OCI-LY3 (cell line): ENCODE results near the gene ANKRD6.

Source experiments
- H2AFZ ChIP-seq: fragments of 200-600, 300-600 bp; shearing (Covaris generic); 2 replicates; pipeline ENCODE4 v1.6.0; 2014; ENCODE audit warnings: antibody characterized with exemption, low read depth, low read length
- H3K27ac ChIP-seq: fragments of 200-600, 300-600 bp; sonication (generic); 2 replicates; pipeline ENCODE4 v1.5.1; 2014; ENCODE audit warnings: mild to moderate bottlenecking, low read length, moderate library complexity, mixed read lengths
- H3K27me3 ChIP-seq: fragments of 200-600, 300-600 bp; sonication (generic); 2 replicates; pipeline ENCODE4 v1.6.1; 2014; ENCODE audit warnings: low read depth, low read length, mixed read lengths
- H3K36me3 ChIP-seq: fragments of 200-600, 300-600 bp; sonication (generic); replicated peaks from 2 replicates; pipeline ENCODE3; 2014; ENCODE audit warnings: low read depth, low read length, mixed read lengths
- H3K4me1 ChIP-seq: fragments of 300-600, 200-600 bp; sonication (generic); 2 replicates; pipeline ENCODE4 v1.6.1; 2014; ENCODE audit warnings: low read length, mixed read lengths
- H3K4me2 ChIP-seq: fragments of 200-600, 300-600 bp; sonication (generic); 2 replicates; pipeline ENCODE4 v1.6.1; 2014; ENCODE audit warnings: low read length, mixed read lengths
- H3K4me3 ChIP-seq: fragments of 300-600, 200-600 bp; sonication (generic); 2 replicates; pipeline ENCODE4 v1.5.1; 2014; ENCODE audit warnings: antibody characterized with exemption, mild to moderate bottlenecking, low read length, moderate library complexity
- H3K79me2 ChIP-seq: fragments of 300-600, 200-600 bp; shearing (Covaris generic); 2 replicates; pipeline ENCODE4 v1.6.1; 2014; ENCODE audit warnings: mild to moderate bottlenecking, low read length, mixed read lengths
- H3K9ac ChIP-seq: fragments of 300-600, 200-600 bp; shearing (Covaris generic); 2 replicates; pipeline ENCODE4 v1.6.0; 2014; ENCODE audit warnings: mild to moderate bottlenecking, low read length, moderate library complexity
- H3K9me3 ChIP-seq: fragments of 200-600, 300-600 bp; shearing (Covaris generic); 2 replicates; pipeline ENCODE4 v1.6.1; 2014; ENCODE audit warnings: low read length, mixed read lengths; ENCODE audit not compliant: insufficient read depth
- H4K20me1 ChIP-seq: fragments of 200-600, 300-600 bp; sonication (generic); 2 replicates; pipeline ENCODE4 v1.6.1; 2016; ENCODE audit warnings: low read length, mixed read lengths; ENCODE audit not compliant: insufficient read depth
- CTCF ChIP-seq: fragments of 200-600, 300-600 bp; sonication (generic); IDR thresholded peaks from 2 replicates; pipeline ENCODE4 v1.5.1; 2014; ENCODE audit warnings: antibody characterized with exemption, low read length, low read depth
- EZH2phosphoT487 ChIP-seq: fragments of 200-600 bp; shearing (Covaris generic); IDR thresholded peaks from 2 replicates; pipeline ENCODE4 v1.6.1; 2018; ENCODE audit warnings: antibody characterized with exemption, mixed run types, low read depth

Gene ANKRD6

GRCh38 chr6:89459501-89459900 lies 26.5 kb downstream of the ANKRD6 start:
- no peaks in the 10 kb centered on the region for H4K20me1 ChIP-seq

GRCh38 chr6:89460713-89461112 lies 27.8 kb downstream of the ANKRD6 start:
- H3K36me3 ChIP-seq = no peaks in the 10 kb centered on the region
- no peak for TF ChIP-seq CTCF
- no peak for TF ChIP-seq EZH2phosphoT487
- no peak overlapping the region for H3K4me2 ChIP-seq
- H3K79me2 ChIP-seq = no peaks in the 10 kb centered on the region
- H3K4me3 ChIP-seq = no peak overlapping the region
- no peak overlapping the region for H3K9ac ChIP-seq
- H3K27me3 ChIP-seq = no peaks in the 10 kb centered on the region
- no peaks in the 10 kb centered on the region for H4K20me1 ChIP-seq
- no peaks in the 10 kb centered on the region for H3K9me3 ChIP-seq
- no peak overlapping the region for H3K27ac ChIP-seq
- no peak overlapping the region for H2AFZ ChIP-seq
- no peaks in the 10 kb centered on the region for H3K4me1 ChIP-seq

More at GRCh38 chr6:89459501-89459900, 26.5 kb downstream of the ANKRD6 start:
- Histone ChIP-seq H3K9me3 (no peaks in the 10 kb centered on the region), H3K27ac (no peak overlapping the region), H3K36me3 (no peaks in the 10 kb centered on the region), H3K4me1 (no peaks in the 10 kb centered on the region), H3K4me3 (no peak overlapping the region), H3K27me3 (no peaks in the 10 kb centered on the region), H3K9ac (no peak overlapping the region), H3K4me2 (no peak overlapping the region), H2AFZ (no peak overlapping the region), H3K79me2 (no peaks in the 10 kb centered on the region)
- no peak for TF ChIP-seq CTCF
- TF ChIP-seq EZH2phosphoT487 = no peak

- Histone ChIP-seq H3K9ac (no peak overlapping the region), H3K4me2 (no peak overlapping the region), H3K36me3 (no peaks in the 10 kb centered on the region), H3K27ac (no peak overlapping the region), H3K4me3 (no peak overlapping the region), H3K79me2 (no peaks in the 10 kb centered on the region), H3K9me3 (no peaks in the 10 kb centered on the region), H2AFZ (no peak overlapping the region), H3K27me3 (no peaks in the 10 kb centered on the region), H3K4me1 (no peaks in the 10 kb centered on the region), H4K20me1 (no peaks in the 10 kb centered on the region)
- no peak for TF ChIP-seq CTCF
- no peak for TF ChIP-seq EZH2phosphoT487
Measured at GRCh38 chr6:89462503-89462902, 29.6 kb downstream of the ANKRD6 start.

- Histone ChIP-seq H3K4me2 (no peak overlapping the region), H3K79me2 (no peaks in the 10 kb centered on the region), H3K9ac (no peak overlapping the region), H3K36me3 (no peaks in the 10 kb centered on the region), H3K4me3 (no peak overlapping the region), H2AFZ (no peak overlapping the region), H3K27me3 (no peaks in the 10 kb centered on the region), H4K20me1 (no peaks in the 10 kb centered on the region), H3K9me3 (no peaks in the 10 kb centered on the region), H3K27ac (no peak overlapping the region), H3K4me1 (no peaks in the 10 kb centered on the region)
- TF ChIP-seq CTCF (no peak), EZH2phosphoT487 (no peak)
Measured at GRCh38 chr6:89464295-89464694, 31.3 kb downstream of the ANKRD6 start.
